H9 (cell line): Measurements from ENCODE around the gene CEMIP. TPM values are rescaled to one million over a fixed set of nuclear protein-coding genes. Genes with fewer than 3 reads are reported as not detected.

Experiments used
- DNase-seq: peaks from one replicate; pipeline ENCODE4 v3.0.0-alpha.2; 2017
- H2AFZ ChIP-seq: one replicate; pipeline ENCODE4 v1.6.1; 2013; ENCODE audit warnings: mild to moderate bottlenecking, low read length, control low read depth, moderate library complexity
- H2AK5ac ChIP-seq: 2 replicates; pipeline ENCODE4 v1.6.1; 2013; ENCODE audit warnings: low read length, control low read depth, mixed read lengths; ENCODE audit not compliant: insufficient read length
- H2BK120ac ChIP-seq: one replicate; pipeline ENCODE4 v1.6.1; 2013; ENCODE audit warnings: low read depth, mild to moderate bottlenecking, low read length, control low read depth, inconsistent platforms; ENCODE audit not compliant: poor library complexity, severe bottlenecking
- H2BK12ac ChIP-seq: 2 replicates; pipeline ENCODE4 v1.6.1; 2013; ENCODE audit warnings: low read length, control low read depth, mixed read lengths, low read depth; ENCODE audit not compliant: insufficient read length
- H2BK15ac ChIP-seq: 2 replicates; pipeline ENCODE4 v1.6.1; 2013; ENCODE audit warnings: low read depth, low read length, control low read depth
- H2BK20ac ChIP-seq: one replicate; pipeline ENCODE4 v1.6.1; 2013; ENCODE audit warnings: low read depth, mild to moderate bottlenecking, low read length, control low read depth, inconsistent platforms; ENCODE audit not compliant: poor library complexity, severe bottlenecking
- H2BK5ac ChIP-seq: 2 replicates; pipeline ENCODE4 v1.6.1; 2013; ENCODE audit warnings: low read length, control low read depth, mixed read lengths; ENCODE audit not compliant: insufficient read length
- H3K14ac ChIP-seq: 2 replicates; pipeline ENCODE4 v1.6.1; 2013; ENCODE audit warnings: low read length, control low read depth; ENCODE audit not compliant: insufficient read depth
- H3K18ac ChIP-seq: 2 replicates; pipeline ENCODE4 v1.6.1; 2013; ENCODE audit warnings: low read depth, mild to moderate bottlenecking, mixed read lengths, low read length, control low read depth; ENCODE audit not compliant: insufficient read length
- H3K23ac ChIP-seq: 2 replicates; pipeline ENCODE4 v1.6.1; 2013; ENCODE audit warnings: low read length, control low read depth, mixed read lengths, low read depth; ENCODE audit not compliant: insufficient read length
- H3K23me2 ChIP-seq: 2 replicates; pipeline ENCODE4 v1.6.1; 2013; ENCODE audit warnings: low read depth, mild to moderate bottlenecking, mixed read lengths, low read length, control low read depth; ENCODE audit not compliant: insufficient read length, poor library complexity, severe bottlenecking
- H3K27ac ChIP-seq: 2 replicates; pipeline ENCODE4 v1.5.1; 2013; ENCODE audit warnings: low read length, control low read depth, mixed read lengths, low read depth; ENCODE audit not compliant: insufficient read length
- H3K27me3 ChIP-seq: 2 replicates; pipeline ENCODE4 v1.6.1; 2013; ENCODE audit warnings: low read length, control low read depth, inconsistent platforms; ENCODE audit not compliant: insufficient read depth
- H3K4ac ChIP-seq: 2 replicates; pipeline ENCODE4 v1.6.1; 2013; ENCODE audit warnings: low read depth, mild to moderate bottlenecking, control low read depth, inconsistent platforms, low read length, moderate library complexity
- H3K4me1 ChIP-seq: 2 replicates; pipeline ENCODE4 v1.6.1; 2013; ENCODE audit warnings: low read length, control low read depth, inconsistent platforms; ENCODE audit not compliant: insufficient read depth
- H3K4me2 ChIP-seq: 2 replicates; pipeline ENCODE4 v1.6.1; 2013; ENCODE audit warnings: low read length, control low read depth, mixed read lengths; ENCODE audit not compliant: insufficient read length, insufficient read depth
- H3K56ac ChIP-seq: 2 replicates; pipeline ENCODE4 v1.6.1; 2013; ENCODE audit warnings: low read depth, mild to moderate bottlenecking, mixed read lengths, low read length, control low read depth; ENCODE audit not compliant: insufficient read length
- H3K79me1 ChIP-seq: 2 replicates; pipeline ENCODE4 v1.6.1; 2013; ENCODE audit warnings: low read depth, mild to moderate bottlenecking, moderate library complexity, low read length, control low read depth, inconsistent platforms; ENCODE audit not compliant: insufficient read depth, poor library complexity, severe bottlenecking
- H3K79me2 ChIP-seq: 2 replicates; pipeline ENCODE4 v1.6.1; 2013; ENCODE audit warnings: low read length, control low read depth, inconsistent platforms; ENCODE audit not compliant: insufficient read depth
- H3K9ac ChIP-seq: 2 replicates; pipeline ENCODE4 v1.6.1; 2013; ENCODE audit warnings: low read length, control low read depth, mixed read lengths; ENCODE audit not compliant: insufficient read length; ENCODE audit errors: extremely low read depth
- H3K9me3 ChIP-seq: one replicate; pipeline ENCODE4 v1.6.1; 2013; ENCODE audit warnings: low read depth, low read length, inconsistent platforms; ENCODE audit not compliant: control insufficient read depth
- H3T11ph ChIP-seq: one replicate; pipeline ENCODE4 v1.6.1; 2013; ENCODE audit warnings: mild to moderate bottlenecking, low read length, control low read depth, inconsistent platforms
- H4K20me1 ChIP-seq: one replicate; pipeline ENCODE4 v1.6.1; 2013; ENCODE audit not compliant: control insufficient read depth, insufficient read length, insufficient read depth
- H4K5ac ChIP-seq: 2 replicates; pipeline ENCODE4 v1.6.1; 2013; ENCODE audit warnings: low read depth, mild to moderate bottlenecking, mixed read lengths, low read length, control low read depth; ENCODE audit not compliant: insufficient read length
- H4K8ac ChIP-seq: replicated peaks from 2 replicates; pipeline ENCODE4 v1.6.1; 2013; ENCODE audit warnings: low read length, control low read depth, mixed read lengths, low read depth; ENCODE audit not compliant: insufficient read length
- H4K91ac ChIP-seq: 2 replicates; pipeline ENCODE4 v1.6.1; 2013; ENCODE audit warnings: low read depth, mild to moderate bottlenecking, moderate library complexity, mixed read lengths, low read length, control low read depth; ENCODE audit not compliant: insufficient read length
- H3K27ac Mint-ChIP-seq, 3 experiments: 2 replicates in 2 of 3; 3 replicates in 1 of 3; pipeline ENCODE4 v1.8.0; 2020 to 2021; ENCODE audit warnings: mixed read lengths in 3 of 3, mild to moderate bottlenecking in 1 of 3, moderate library complexity in 1 of 3
- H3K27me3 Mint-ChIP-seq: 2 replicates; pipeline ENCODE4 v1.8.0; 2021; ENCODE audit warnings: low read depth, mild to moderate bottlenecking, moderate library complexity, mixed read lengths
- H3K36me3 Mint-ChIP-seq, 3 experiments: 2 replicates in 2 of 3; 3 replicates in 1 of 3; pipeline ENCODE4 v1.8.0; 2020 to 2021; ENCODE audit warnings: low read depth in 3 of 3, mixed read lengths in 3 of 3; ENCODE audit not compliant: insufficient read depth in 1 of 3
- H3K4me1 Mint-ChIP-seq, 2 experiments: 2 replicates each; pipeline ENCODE4 v1.8.0; 2020; ENCODE audit warnings: mixed read lengths in 2 of 2
- H3K4me3 Mint-ChIP-seq, 2 experiments: 2 replicates in 1 of 2; 3 replicates in 1 of 2; pipeline ENCODE4 v1.8.0; 2020 to 2021; ENCODE audit warnings: mild to moderate bottlenecking in 2 of 2, mixed read lengths in 2 of 2, moderate library complexity in 1 of 2
- H3K9me3 Mint-ChIP-seq, 2 experiments: 2 replicates in 1 of 2; 3 replicates in 1 of 2; pipeline ENCODE4 v1.8.0; 2020; ENCODE audit warnings: mild to moderate bottlenecking in 2 of 2, mixed read lengths in 2 of 2, moderate library complexity in 1 of 2
- WGBS: extraction: QIAGEN DNeasy Blood & Tissue Kit; methylation state at CpG from one replicate; pipeline ENCODE4 v1.1.7; 2013; ENCODE audit warnings: missing lambda C conversion rate, low lambda C conversion rate, mixed read lengths; ENCODE audit not compliant: insufficient read length; ENCODE audit errors: extremely low coverage; 5-methylcytosine and 5-hydroxymethylcytosine counted together
- total RNA-seq: library from RNA; stranded (reverse); gene quantifications from 2 replicates; pipeline ENCODE4 v1.2.1, GENCODE V29; 2021
- TF ChIP-seq, protein P1 (sequence below): fragments of 200-600 bp; sonication (generic); conservative IDR thresholded peaks from 3 replicates; pipeline ENCODE4 v1.8.0; 2021; ENCODE audit warnings: antibody characterized with exemption, mild to moderate bottlenecking

CEMIP gene
- total RNA-seq, 1 experiment from 2014 or later, result 0.09 TPM

DNA sequence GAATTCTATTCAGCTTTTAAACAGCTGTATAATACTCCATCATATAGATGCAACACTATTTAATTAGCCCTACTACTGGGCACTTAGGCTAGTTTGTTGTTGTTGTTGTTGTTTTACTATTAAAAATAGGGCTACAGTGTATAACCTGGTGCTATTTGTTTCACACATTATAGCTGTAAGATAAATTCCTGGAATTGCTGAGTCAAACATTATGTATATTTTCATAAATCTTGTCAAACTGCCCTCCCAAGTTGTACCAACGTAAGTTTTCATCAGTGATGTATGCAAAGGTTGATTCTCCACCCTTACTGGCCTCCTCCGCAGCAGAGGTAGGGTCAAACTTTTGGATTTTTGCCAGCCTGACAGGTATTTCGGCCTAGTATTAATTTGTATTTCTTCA lies 3.8 kb upstream of the CEMIP start:
- Histone ChIP-seq H3K9me3 (no peaks in the 10 kb centered on the region), H2AFZ (no peak overlapping the region), H4K8ac (no peak overlapping the region), H3K23me2 (peaks cover 16% of the 10 kb centered on the region), H3K4me2 (no peak overlapping the region), H2BK5ac (no peak overlapping the region), H3K79me2 (no peaks in the 10 kb centered on the region), H3K23ac (no peak overlapping the region), H4K5ac (no peak overlapping the region), H2BK12ac (no peak overlapping the region), H3K14ac (no peak overlapping the region), H3K56ac (no peak overlapping the region), H3T11ph (no peak overlapping the region), H2BK120ac (no peak overlapping the region), H3K27ac (no peak overlapping the region), H4K91ac (no peak overlapping the region), H3K79me1 (no peaks in the 10 kb centered on the region), H2BK20ac (no peak overlapping the region), H3K4ac (no peak overlapping the region), H3K4me1 (no peaks in the 10 kb centered on the region), H2AK5ac (no peak overlapping the region), H4K20me1 (no peaks in the 10 kb centered on the region), H3K18ac (no peak overlapping the region), H2BK15ac (no peak overlapping the region), H3K27me3 (peaks cover 8% of the 10 kb centered on the region; the same call in 1 of the 2 replicates), H3K9ac (no peak overlapping the region)
- WGBS, result no CpG with 5 or more reads among the region's 3 CpGs
- TF ChIP-seq, protein P1, sequence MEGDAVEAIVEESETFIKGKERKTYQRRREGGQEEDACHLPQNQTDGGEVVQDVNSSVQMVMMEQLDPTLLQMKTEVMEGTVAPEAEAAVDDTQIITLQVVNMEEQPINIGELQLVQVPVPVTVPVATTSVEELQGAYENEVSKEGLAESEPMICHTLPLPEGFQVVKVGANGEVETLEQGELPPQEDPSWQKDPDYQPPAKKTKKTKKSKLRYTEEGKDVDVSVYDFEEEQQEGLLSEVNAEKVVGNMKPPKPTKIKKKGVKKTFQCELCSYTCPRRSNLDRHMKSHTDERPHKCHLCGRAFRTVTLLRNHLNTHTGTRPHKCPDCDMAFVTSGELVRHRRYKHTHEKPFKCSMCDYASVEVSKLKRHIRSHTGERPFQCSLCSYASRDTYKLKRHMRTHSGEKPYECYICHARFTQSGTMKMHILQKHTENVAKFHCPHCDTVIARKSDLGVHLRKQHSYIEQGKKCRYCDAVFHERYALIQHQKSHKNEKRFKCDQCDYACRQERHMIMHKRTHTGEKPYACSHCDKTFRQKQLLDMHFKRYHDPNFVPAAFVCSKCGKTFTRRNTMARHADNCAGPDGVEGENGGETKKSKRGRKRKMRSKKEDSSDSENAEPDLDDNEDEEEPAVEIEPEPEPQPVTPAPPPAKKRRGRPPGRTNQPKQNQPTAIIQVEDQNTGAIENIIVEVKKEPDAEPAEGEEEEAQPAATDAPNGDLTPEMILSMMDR, result no peak
- peaks cover 8% of the 10 kb centered on the region in 2 experiments for H3K4me1 Mint-ChIP-seq
- H3K9me3 Mint-ChIP-seq, result no peaks in the 10 kb centered on the region
- DNase-seq, result no peak
- H3K27ac Mint-ChIP-seq, result no peak overlapping the region
- H3K4me3 Mint-ChIP-seq, result no peak overlapping the region
- H3K27me3 Mint-ChIP-seq, result peaks cover 37% of the 10 kb centered on the region
- H3K36me3 Mint-ChIP-seq, result no peaks in the 10 kb centered on the region
